HG02763 (cell line): Measurements from ENCODE around the gene DLK1.

ENCODE experiments used
- ATAC-seq: cut with Tn5 transposase; IDR thresholded peaks from one replicate; pipeline ENCODE4 v1.9.1; 2021; ENCODE audit warnings: mild to moderate bottlenecking, moderate library complexity; ENCODE audit not compliant: unreplicated experiment

Gene DLK1

GRCh38 chr14:100713705-100714104, 13.0 kb upstream of the DLK1 start:
- ATAC-seq, result no peak

- no peak for ATAC-seq
These were observed 12.3 kb upstream of the DLK1 start for GRCh38 chr14:100714258-100714892.

- no peak for ATAC-seq
These were observed 11.4 kb upstream of the DLK1 start for GRCh38 chr14:100715332-100715731.

- no peak for ATAC-seq
These were observed 10.9 kb upstream of the DLK1 start for GRCh38 chr14:100715803-100716202.

GRCh38 chr14:100717386-100717785, 9.3 kb upstream of the DLK1 start:
- ATAC-seq, result no peak

- ATAC-seq, result no peak
These were observed 6.6 kb upstream of the DLK1 start for GRCh38 chr14:100719976-100720520.

- ATAC-seq, result no peak
These were observed 5.1 kb upstream of the DLK1 start for GRCh38 chr14:100721568-100721967.

GRCh38 chr14:100722367-100722766, 4.3 kb upstream of the DLK1 start:
- ATAC-seq, result no peak

GRCh38 chr14:100723135-100723829, 3.4 kb upstream of the DLK1 start:
- ATAC-seq, result no peak

GRCh38 chr14:100723830-100724437, 2.8 kb upstream of the DLK1 start:
- no peak for ATAC-seq

- no peak for ATAC-seq
These were observed 2.2 kb upstream of the DLK1 start for GRCh38 chr14:100724536-100724935.

GRCh38 chr14:100725587-100726387, 905 bp upstream of the DLK1 start:
- no peak for ATAC-seq

- no peak for ATAC-seq
These were observed 587 bp downstream of the DLK1 start for GRCh38 chr14:100727086-100727872.

- ATAC-seq, result no peak
These were observed 1.2 kb downstream of the DLK1 start for GRCh38 chr14:100727873-100728240.

GRCh38 chr14:100728962-100729361, 2.3 kb downstream of the DLK1 start:
- no peak for ATAC-seq

GRCh38 chr14:100729982-100730381, 3.3 kb downstream of the DLK1 start:
- no peak for ATAC-seq

GRCh38 chr14:100730581-100730980, 3.9 kb downstream of the DLK1 start:
- no peak for ATAC-seq

- no peak for ATAC-seq
These were observed 4.4 kb downstream of the DLK1 start for GRCh38 chr14:100731011-100731670.

- no peak for ATAC-seq
These were observed 5.4 kb downstream of the DLK1 start for GRCh38 chr14:100731846-100732765.
